ENCODE results near the gene RHBDL1. TPM values are rescaled to one million over a fixed set of nuclear protein-coding genes. Genes with fewer than 3 reads are reported as not detected.
A peak's percentile ranks its signal among the peaks of the same experiment; 100 is the strongest.

The RHBDL1 gene
- total and polyA plus RNA-seq, 11 donors, result 0.19 to 3.6 (median 1.8) TPM

- Histone ChIP-seq H3K4me1 (peaks cover 3 to 36% (median 19%) of the 10 kb centered on the region in 12 donors), H3K27ac (no peak overlapping the region), H3K27me3 (no peaks in the 10 kb centered on the region), H3K36me3 (peaks cover 0 to 53% (median 47%) of the 10 kb centered on the region in 9 donors), H3K4me3 (no peak overlapping the region), H3K9me3 (no peaks in the 10 kb centered on the region)
- 90 to 98% (median 92%) methylated on average over 7 to 18 of the region's 18 CpGs for WGBS, 4 donors
- ATAC-seq, result no peak
- intact Hi-C loops (cut with DNase I), result no loop called here
- TF ChIP-seq CTCF (IDR thresholded peaks at IDR 0.05) (no peak), POLR2A (IDR thresholded peaks at IDR 0.05) (no peak)
- no peak for DNase-seq
These were observed 2.0 kb upstream of the RHBDL1 start for GRCh38 chr16:673399-673991.

- H3K4me3 ChIP-seq, result no peak overlapping the region
- H3K27me3 ChIP-seq, result no peaks in the 10 kb centered on the region
- intact Hi-C loops (cut with DNase I), result no loop called here
- DNase-seq, result peak in 1 of 5 donors; percentile 72
- TF ChIP-seq CTCF (IDR thresholded peaks at IDR 0.05) (no peak), POLR2A (IDR thresholded peaks at IDR 0.05) (no peak)
- peaks cover 0 to 49% (median 45%) of the 10 kb centered on the region in 9 donors for H3K36me3 ChIP-seq
- H3K27ac ChIP-seq, result peak overlapping the region in 7 of 12 donors; percentile 33 to 76 (median 65)
- peaks cover 0 to 34% (median 13%) of the 10 kb centered on the region in 12 donors for H3K4me1 ChIP-seq
- 60 to 68% (median 65%) methylated on average over 9 to 22 of the region's 22 CpGs for WGBS, 4 donors
- no peaks in the 10 kb centered on the region for H3K9me3 ChIP-seq
- ATAC-seq, result peak; percentile 1 to 43 (median 14)
These were observed 1.1 kb upstream of the RHBDL1 start for GRCh38 chr16:674214-674881.

- TF ChIP-seq POLR2A (IDR thresholded peaks at IDR 0.05), result no peak
- TF ChIP-seq CTCF (IDR thresholded peaks at IDR 0.05), result no peak
- peak overlapping the region in 3 of 12 donors; percentile 65 to 76 (median 67) for H3K27ac ChIP-seq
These were observed 553 bp downstream of the RHBDL1 start for GRCh38 chr16:675884-676564.

GRCh38 chr16:676565-676902 is 1.1 kb downstream of the RHBDL1 start:
- no peaks in the 10 kb centered on the region for H3K9me3 ChIP-seq

More at GRCh38 chr16:675884-676564, 553 bp downstream of the RHBDL1 start:
- 39 to 52% (median 46%) methylated on average over 11 to 25 of the region's 25 CpGs for WGBS, 4 donors
- H3K9me3 ChIP-seq, result no peaks in the 10 kb centered on the region
- H3K27me3 ChIP-seq, result no peaks in the 10 kb centered on the region
- intact Hi-C loops (cut with DNase I), result no loop called here
- H3K36me3 ChIP-seq, result peaks cover 0 to 32% (median 29%) of the 10 kb centered on the region in 9 donors
- H3K4me1 ChIP-seq, result peaks cover 0 to 39% (median 17%) of the 10 kb centered on the region in 12 donors
- peak overlapping the region in 10 of 12 donors; percentile 30 to 57 (median 44) for H3K4me3 ChIP-seq
- DNase-seq (no peak), ATAC-seq (no peak)

More at GRCh38 chr16:676565-676902, 1.1 kb downstream of the RHBDL1 start:
- TF ChIP-seq POLR2A (IDR thresholded peaks at IDR 0.05), result no peak
- TF ChIP-seq CTCF (IDR thresholded peaks at IDR 0.05), result no peak
- intact Hi-C loops (cut with DNase I), result no loop called here
- DNase-seq, result no peak
- peaks cover 0 to 30% (median 24%) of the 10 kb centered on the region in 9 donors for H3K36me3 ChIP-seq
- H3K27ac ChIP-seq, result no peak overlapping the region
- peaks cover 3 to 44% (median 23%) of the 10 kb centered on the region in 12 donors for H3K4me1 ChIP-seq
- 90 to 96% (median 93%) methylated on average over 21 of the region's 21 CpGs for WGBS, 4 donors
- H3K27me3 ChIP-seq, result no peaks in the 10 kb centered on the region
- H3K4me3 ChIP-seq, result no peak overlapping the region
- ATAC-seq, result no peak
